SK-N-SH (cell line): Measurements from ENCODE around the gene ATP13A4.

ENCODE experiments used
- EP300 ChIP-seq, 2 experiments: IDR thresholded peaks; 2 replicates each; pipeline versions ENCODE4 v1.4.0 to v1.6.1; 2012; ENCODE audit warnings: borderline replicate concordance in 1 of 2, low read depth in 1 of 2, low read length in 1 of 2
- GABPA ChIP-seq: IDR thresholded peaks from 2 replicates; pipeline ENCODE4 v1.4.0; 2012; ENCODE audit warnings: low read depth, mild to moderate bottlenecking
- POLR2AphosphoS5 ChIP-seq: IDR thresholded peaks from 2 replicates; pipeline ENCODE4 v1.6.1; 2012; ENCODE audit warnings: low read depth, low read length
- SIN3A ChIP-seq: IDR thresholded peaks from 2 replicates; pipeline ENCODE4 v1.6.1; 2012; ENCODE audit warnings: low read depth, mild to moderate bottlenecking, low read length, moderate library complexity, borderline replicate concordance
- TF ChIP-seq, protein P1 (sequence below): IDR thresholded peaks from 2 replicates; pipeline ENCODE4 v1.4.0; 2012; ENCODE audit warnings: low read depth, borderline replicate concordance
- TF ChIP-seq, protein P2 (sequence below): fragments of 200-600 bp; sonication (generic); IDR thresholded peaks from 2 replicates; pipeline ENCODE4 v1.6.1; 2017; ENCODE audit warnings: antibody characterized with exemption, mild to moderate bottlenecking, moderate library complexity

DNA sequence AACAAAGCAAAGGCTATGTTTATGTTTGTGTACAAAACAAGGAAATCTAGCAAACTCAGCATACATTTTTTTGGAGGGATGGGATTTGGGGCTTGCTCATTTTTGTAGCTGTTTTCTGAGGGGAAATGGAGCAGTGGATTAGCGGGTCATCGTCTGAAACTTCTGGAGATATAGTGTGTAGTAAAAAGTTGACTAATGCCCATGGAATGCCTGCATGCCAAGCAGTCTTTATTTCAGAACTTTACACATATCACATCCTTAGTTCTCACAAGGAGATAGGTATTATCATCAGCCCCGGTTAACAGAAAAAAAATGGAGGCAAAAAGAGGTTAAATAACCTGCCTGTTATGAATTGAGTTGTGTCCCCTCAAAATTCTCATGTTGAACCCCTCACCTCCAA lies 47.1 kb downstream of the ATP13A4 start:
- TF ChIP-seq, protein P1, sequence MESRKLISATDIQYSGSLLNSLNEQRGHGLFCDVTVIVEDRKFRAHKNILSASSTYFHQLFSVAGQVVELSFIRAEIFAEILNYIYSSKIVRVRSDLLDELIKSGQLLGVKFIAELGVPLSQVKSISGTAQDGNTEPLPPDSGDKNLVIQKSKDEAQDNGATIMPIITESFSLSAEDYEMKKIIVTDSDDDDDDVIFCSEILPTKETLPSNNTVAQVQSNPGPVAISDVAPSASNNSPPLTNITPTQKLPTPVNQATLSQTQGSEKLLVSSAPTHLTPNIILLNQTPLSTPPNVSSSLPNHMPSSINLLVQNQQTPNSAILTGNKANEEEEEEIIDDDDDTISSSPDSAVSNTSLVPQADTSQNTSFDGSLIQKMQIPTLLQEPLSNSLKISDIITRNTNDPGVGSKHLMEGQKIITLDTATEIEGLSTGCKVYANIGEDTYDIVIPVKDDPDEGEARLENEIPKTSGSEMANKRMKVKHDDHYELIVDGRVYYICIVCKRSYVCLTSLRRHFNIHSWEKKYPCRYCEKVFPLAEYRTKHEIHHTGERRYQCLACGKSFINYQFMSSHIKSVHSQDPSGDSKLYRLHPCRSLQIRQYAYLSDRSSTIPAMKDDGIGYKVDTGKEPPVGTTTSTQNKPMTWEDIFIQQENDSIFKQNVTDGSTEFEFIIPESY = no peak
- TF ChIP-seq, protein P2, sequence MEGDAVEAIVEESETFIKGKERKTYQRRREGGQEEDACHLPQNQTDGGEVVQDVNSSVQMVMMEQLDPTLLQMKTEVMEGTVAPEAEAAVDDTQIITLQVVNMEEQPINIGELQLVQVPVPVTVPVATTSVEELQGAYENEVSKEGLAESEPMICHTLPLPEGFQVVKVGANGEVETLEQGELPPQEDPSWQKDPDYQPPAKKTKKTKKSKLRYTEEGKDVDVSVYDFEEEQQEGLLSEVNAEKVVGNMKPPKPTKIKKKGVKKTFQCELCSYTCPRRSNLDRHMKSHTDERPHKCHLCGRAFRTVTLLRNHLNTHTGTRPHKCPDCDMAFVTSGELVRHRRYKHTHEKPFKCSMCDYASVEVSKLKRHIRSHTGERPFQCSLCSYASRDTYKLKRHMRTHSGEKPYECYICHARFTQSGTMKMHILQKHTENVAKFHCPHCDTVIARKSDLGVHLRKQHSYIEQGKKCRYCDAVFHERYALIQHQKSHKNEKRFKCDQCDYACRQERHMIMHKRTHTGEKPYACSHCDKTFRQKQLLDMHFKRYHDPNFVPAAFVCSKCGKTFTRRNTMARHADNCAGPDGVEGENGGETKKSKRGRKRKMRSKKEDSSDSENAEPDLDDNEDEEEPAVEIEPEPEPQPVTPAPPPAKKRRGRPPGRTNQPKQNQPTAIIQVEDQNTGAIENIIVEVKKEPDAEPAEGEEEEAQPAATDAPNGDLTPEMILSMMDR = no peak
- TF ChIP-seq GABPA (no peak), EP300 (IDR thresholded peaks at IDR 0.05; ENCODE audit: borderline replicate concordance in 1 of 2, low read depth in 1 of 2, low read length in 1 of 2) (no peak), POLR2AphosphoS5 (no peak), SIN3A (no peak)
